Superior temporal gyrus (tissue), 1 donor: ENCODE measurements around the gene EFNB2.

ENCODE experiments used
- DNase-seq: peaks from one replicate; pipeline ENCODE4 v3.0.0-alpha.2; 2016; ENCODE audit errors: extremely low spot score

Gene EFNB2, protein sequence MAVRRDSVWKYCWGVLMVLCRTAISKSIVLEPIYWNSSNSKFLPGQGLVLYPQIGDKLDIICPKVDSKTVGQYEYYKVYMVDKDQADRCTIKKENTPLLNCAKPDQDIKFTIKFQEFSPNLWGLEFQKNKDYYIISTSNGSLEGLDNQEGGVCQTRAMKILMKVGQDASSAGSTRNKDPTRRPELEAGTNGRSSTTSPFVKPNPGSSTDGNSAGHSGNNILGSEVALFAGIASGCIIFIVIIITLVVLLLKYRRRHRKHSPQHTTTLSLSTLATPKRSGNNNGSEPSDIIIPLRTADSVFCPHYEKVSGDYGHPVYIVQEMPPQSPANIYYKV

DNA sequence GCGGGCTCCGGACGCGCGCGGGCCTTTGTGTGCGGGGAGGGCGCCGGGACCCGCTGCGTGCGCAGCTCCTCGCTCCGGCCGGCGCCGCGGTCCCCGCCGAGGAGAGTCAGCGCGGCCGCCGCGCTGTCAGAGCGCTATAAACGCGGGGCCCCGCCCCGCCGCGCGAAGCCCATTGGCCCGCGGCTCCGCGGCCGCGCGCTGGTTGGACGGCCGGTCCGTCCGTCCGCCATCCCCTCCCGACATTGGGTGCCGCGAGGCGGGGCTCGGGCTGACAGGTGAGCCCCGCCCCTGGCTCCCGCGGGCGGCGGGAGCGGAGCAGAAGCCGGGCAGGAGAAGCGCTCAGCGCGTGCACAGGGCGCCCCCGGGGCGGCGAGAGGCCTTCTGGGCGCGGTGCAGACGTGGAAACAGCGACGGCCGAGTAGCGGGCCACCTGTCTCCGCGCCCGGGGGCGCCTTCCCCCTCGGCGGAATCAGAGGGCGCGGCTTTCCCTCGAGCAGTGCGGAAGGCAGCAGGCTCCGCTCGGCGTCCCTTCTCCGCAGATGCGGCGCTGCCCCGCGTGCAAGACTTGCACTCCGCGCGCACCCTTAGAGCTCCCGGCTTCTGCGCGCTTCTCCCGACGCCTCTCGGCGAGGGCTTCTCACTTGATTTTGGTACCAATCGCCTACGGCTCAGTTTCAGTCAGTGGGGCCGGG is at the start of gene EFNB2:
Gene EFNB2, minus strand, starts transcription at position 111 of the 692 bp plus-strand sequence. CDS start 698 bp downstream, outside the sequence.
- DNase-seq: peak; percentile 93

DNA sequence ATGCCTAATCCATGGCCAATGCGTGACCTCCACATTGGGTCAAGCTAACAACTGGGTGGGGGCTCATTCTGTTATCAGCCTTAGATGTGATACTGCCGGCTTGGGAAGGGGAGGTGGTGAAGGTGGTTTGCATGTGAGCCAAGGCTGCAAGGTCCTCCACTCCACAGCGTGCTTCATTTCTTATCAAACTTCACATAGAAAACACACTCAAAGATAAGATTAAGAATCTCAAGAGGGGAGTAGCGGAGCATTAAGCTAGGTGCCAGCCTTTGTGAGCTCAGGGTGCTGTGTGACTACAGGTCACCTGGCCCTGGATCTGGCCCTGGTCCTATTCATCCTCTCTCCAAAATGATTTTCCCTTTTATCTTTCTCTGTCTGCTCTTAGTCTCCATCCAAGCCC is 45.8 kb upstream of the EFNB2 start:
- DNase-seq: no peak

DNA sequence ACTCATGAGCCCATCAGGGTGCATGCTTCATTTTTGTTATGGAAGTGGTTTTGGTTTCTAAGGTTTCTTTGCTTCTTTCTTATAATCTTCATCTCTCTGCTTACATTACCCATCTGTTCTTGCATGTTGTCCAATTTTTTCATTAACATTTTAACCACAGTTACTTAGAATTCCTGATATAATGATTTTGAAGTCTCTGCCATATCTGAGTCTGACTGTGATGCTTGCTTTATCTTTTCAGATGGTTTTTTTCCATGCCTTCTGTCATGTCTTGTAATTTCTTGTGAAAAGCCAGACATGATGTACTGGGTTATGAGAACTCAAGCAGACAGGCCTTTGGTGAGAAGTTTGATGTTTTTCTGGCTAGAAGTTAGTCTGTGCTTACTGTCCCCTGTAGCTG is 40.4 kb upstream of the EFNB2 start:
- no peak for DNase-seq

DNA sequence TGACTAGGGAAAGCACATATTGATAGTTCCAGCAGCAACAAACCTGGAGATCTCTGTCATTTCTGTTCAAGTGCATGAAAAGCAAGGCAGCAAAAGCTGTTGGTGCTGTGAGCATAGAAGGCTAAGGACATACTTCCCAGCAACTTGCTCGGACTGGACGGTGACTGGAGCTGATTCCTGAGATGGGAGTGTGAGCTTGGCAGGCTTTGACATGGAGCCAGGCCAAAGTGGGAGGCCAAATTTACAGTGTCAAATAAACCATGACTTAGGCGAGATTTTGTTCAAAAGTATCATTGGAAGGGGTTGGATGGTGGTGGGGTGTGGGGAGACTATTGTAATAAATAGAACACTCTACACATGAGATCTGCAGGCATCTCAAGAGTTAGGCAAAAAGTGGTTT is 38.4 kb upstream of the EFNB2 start:
- no peak for DNase-seq

DNA sequence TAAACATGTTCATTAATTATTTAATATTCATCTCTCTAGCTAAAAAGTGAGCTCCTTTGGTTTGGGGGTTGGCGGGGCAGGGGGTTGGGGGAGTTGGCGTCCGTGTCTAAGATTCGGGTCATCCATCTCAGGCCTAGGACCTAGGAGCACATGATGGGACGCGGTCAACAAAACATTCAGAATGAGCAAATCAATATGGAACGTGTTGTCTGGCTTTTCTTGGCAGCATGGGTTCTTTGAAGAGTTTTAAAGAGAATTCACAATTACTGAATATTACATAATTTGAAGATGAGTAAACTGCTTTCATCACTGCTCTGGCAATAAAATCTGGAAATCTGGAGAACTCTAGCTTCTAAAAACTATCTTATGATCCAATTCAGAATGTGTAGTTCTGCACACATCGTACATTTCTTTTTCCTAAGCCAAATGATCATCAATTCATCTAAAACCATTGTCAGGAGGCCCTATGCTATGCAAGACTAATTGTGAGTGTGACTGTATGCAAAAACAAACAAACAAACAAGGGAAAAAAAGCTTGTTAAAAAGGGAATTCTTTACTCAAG is 37.9 kb upstream of the EFNB2 start:
- DNase-seq: peak; percentile 71

DNA sequence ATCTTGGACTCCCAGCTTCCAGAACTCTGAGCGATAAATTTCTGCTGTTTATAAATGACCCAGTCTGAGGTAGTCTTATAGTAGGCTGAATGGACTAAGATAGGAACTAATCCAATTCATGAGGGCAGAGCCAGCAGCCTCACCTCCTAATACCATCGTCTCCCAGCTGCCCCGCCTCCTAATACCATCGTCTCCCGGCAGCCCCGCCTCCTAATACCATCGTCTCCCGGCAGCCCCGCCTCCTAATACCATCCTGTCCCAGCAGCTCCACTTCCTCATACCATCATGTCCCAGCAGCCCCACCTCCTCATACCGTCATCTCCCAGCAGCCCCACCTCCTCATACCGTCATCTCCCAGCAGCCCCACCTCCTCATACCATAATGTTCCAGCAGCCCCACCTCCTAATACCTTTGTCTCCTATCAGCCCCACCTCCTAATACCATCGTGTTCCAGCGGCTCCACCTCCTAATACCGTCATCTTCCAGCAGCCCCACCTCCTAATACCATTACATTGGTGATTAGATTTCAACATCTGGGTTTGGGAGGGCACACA is 34.9 kb upstream of the EFNB2 start:
- DNase-seq: no peak

DNA sequence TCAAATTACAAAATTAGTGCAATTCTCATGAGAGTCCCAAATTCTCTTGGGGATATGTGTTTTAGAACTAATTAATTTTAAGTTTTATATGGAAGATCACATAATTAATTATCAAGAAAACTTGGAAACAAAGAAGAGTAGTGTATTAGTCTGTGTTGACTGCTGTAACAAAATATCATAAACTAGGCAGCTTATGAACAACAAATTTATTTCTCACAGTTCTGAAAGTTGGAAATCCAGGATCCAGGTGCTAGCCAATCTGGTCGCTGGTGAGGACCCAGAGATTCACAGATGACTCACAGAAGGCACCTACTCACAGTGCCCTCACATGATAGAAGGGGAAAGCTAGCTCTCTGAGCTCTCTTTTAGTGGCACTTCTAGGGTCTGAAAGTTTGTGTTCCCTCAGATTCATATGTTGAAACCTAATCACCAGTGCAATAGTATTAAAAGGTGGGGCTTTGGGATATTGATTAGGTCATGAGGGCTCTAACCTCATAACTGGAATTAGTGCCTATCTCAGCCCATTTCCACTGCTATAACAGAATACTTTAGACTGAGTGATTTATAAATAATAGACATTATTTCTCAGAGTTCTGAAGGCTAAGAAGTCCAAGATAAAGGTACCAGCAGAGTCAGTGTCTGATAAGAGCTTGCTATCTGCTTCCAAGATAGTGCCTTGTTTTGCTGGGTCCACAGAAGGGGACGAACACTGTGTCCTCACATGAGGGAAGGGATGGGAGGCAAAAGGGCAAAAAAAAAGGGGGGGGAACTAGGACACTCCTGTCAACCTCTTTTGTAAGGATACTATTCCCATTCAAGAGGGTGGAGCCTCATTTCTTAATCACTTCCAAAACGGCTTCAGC is 34.0 kb upstream of the EFNB2 start:
- DNase-seq: no peak

DNA sequence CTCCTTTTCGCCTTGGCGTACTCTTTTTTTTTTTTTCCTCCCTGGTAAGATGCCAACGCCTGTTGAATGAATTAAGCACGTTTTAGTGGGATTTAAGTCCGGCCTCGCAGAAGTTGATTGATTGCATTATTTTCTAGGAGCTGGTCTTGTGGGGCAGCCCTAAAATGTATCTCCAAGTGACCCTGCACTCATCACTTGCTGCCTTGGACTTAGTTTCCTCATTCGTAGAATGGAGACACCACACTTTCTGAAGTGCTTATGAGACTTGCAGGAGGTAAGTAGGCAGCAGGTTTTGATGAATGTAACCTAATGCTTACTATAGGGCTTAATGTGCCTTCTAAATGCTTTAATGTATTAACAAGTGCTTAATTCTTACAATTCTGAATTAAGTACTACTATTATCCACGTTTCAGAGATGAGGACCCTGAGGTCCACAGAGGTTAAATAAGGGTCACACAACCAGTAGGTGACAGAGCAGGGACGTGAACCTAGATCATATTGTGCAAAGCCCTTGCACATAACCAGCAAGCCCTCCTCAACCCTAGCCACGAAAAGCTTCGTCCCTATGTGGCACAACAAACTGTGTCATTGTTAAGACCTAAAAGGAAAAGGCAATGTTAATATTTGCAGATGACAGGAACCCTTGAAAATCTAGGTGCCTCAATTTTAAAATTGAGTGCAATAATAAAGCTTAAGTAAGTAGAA is 33.0 kb upstream of the EFNB2 start:
- no peak for DNase-seq

DNA sequence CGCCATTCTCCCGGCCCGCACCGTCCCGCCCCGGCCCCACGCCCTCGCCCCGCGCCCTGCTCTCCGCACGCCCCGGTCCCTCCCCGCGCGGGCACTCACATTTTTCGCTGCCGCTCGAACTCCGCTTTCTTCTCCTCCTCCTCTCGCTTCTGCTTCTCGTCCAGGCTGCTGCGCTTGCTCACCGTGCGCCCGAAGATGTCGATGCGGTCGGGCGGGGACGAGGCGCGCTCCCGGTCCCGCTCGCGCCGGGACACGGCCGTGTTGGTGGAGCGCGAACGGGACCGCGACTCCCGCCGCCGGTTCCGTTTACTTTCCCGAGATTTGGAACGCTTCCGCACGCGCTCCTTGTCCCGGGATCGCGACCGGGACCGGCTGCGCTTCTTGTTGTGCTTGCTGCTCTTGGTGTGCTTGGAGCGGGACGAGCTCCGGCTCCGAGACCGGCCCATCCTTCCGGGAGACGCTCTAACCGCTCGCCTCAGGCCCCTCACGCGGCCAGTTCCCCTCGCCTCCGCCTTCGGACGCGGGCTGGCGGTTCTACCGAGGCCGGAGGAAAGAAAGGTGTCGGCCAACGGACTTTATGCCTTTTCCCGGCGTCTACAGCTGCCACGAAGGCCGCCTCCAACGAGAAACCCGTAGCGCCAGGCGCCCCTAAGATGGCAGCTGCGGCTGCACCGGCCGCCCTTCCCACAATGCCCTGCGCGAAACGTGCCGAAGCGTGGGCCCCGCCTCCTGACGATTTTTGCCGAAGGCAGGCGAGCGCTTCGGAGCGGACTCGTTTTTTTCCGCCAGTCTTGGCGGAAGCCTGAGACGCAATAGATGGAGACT is 32.2 kb upstream of the EFNB2 start, which contains the start of gene ARGLU1:
Gene ARGLU1, minus strand, starts transcription at position 664 of the 825 bp plus-strand sequence. Its CDS starts 218 bp downstream, at position 446.
- DNase-seq: peak; percentile 97

DNA sequence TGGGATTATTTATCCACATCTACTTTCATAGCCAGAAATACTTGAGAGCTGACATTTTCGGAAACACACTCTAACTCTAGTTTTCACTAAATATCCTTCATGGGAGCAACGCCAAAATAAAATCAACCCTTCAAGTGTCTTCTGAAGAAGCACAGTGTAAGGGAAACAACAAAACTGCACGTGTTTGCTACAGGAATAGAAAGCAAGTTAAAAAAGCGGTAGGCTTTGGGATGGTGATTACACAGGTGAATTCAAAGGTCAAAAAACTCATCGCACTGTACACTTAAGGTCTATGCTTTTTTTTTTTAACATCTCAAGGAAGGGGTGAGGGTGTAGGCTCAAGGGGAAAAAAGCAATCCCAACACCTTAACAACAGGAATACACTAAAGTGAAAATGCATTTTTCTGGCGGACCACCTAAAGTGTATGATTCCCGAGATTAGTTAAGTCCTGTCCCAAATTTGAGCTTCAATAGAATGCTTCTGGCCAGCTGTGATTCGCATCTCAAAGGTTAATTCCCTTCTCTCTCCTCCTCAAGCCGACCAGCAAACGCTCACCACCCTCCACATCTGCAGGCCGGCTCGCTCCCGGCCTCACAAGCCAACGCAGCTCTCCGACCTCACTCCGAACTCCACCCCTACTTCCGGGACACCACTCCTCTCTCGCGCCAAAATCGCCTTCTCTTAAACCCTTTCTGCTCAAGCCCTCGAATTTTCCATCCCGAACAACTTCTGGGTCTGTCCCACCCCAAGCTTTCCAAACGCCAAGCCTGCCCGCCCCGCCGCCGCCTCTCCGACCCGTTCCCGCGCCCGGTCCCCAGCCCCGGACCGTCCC is 31.4 kb upstream of the EFNB2 start:
- no peak for DNase-seq

DNA sequence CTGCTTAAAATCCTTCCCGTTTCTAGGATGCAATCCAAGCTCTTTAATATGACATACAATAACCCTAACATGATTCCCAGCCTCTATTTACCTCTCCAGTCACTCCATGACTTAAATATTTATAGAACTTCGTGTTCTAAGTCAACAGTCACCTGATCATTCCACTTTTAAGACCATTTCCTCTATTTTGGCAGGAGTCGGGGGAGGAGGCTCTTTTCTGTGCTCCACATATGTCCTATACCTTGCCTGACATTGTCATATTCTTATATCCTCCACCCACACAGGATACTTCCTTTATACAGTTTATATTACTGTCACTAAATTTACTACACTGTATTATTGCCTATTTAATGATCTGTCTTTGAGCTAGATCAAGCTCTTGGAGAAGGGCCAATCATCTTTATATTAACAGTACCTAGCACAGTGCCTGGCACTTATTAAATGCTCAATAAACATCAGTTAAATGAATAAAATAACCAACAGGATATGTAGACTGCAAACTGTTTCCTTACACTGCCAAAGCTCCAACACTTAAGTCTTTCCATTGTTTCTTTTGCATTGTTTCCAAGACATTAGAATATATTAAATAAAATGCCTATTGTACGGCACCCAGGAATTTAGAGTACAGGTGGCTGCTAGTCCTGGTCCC is 29.8 kb upstream of the EFNB2 start:
- DNase-seq: no peak

DNA sequence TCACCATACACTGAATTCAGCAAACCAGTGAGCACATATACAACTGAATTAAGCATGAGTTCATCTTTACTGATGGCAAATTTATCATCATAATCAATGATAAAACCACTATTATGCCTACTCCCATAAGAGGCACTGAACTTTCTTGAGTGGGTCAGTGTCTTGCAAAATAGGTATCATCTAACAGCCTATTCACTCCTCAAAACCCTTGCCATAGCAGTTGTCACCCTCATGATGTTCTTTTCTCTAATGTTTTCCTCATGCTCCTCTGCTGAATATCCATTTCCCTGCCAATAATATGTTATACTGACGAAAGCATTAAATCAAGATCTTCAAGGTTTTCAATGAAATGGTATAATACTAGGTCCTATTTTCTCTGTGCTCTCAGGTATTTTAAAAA is 26.8 kb upstream of the EFNB2 start:
- DNase-seq: no peak

DNA sequence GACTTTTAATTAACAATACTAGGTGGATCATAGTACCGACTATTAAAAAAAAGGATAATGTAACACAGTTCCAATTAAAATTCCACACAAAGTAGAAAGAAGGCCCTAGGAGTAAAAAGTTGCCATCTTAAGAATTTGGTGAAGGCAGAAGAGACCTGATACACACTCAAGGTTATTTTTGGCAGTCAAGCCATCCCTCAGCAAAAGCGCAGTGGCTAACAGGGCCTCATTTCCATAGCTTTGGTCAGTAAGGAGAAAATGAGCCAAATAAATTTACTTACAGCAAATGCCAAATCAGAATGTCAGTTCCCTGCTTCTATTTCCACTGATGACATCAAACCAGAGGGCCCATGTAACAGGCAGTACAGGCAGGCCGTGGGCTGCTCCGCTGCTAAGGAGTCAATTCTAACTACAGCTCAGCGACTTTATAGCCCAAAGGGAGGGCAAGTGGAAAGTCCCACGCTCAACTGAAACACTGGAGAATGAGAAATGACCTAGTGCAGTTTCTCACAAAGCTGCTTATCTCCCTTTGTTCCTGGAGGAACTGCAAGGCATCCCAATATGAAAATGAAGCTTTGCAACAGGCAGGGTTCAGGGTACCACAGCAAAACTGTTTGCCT is 26.2 kb upstream of the EFNB2 start:
- DNase-seq: no peak

DNA sequence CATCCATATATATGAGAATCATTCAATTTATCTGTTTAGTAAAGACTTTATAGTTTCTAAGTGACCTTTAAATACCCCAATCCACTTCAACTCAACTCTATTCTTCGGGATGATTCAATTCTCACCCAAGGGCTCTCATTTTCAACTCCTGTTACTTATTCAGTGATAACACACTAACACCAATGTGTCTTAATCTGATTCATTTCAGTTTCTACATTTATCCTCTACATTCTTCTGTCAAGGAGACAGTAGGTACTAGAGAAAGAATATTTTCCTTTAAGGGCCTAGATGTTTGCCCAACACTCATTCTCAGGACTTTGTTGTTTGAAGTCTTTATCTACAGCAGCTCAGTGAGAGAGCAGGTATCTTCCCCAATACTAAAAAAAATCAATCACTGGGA is 25.4 kb upstream of the EFNB2 start:
- DNase-seq: no peak

DNA sequence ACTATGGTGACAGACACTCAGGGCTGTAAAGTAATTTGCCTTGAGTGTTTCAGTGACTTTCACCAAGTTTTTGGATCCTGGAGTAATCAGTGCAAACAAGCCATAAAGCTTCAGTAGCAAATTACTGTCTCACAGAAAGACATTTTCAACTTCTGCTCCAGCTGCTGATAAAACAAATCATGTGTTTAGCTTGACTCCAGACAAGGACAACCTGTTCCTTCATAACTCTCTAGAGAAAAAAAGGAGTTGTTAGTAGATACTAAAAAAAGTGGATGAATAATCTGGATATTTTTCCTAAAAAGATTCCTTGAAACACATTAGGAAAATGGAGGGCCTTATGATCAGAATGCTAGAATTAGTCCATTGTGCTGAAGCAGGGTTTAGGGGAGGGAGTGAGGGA is 23.1 kb upstream of the EFNB2 start:
- no peak for DNase-seq

DNA sequence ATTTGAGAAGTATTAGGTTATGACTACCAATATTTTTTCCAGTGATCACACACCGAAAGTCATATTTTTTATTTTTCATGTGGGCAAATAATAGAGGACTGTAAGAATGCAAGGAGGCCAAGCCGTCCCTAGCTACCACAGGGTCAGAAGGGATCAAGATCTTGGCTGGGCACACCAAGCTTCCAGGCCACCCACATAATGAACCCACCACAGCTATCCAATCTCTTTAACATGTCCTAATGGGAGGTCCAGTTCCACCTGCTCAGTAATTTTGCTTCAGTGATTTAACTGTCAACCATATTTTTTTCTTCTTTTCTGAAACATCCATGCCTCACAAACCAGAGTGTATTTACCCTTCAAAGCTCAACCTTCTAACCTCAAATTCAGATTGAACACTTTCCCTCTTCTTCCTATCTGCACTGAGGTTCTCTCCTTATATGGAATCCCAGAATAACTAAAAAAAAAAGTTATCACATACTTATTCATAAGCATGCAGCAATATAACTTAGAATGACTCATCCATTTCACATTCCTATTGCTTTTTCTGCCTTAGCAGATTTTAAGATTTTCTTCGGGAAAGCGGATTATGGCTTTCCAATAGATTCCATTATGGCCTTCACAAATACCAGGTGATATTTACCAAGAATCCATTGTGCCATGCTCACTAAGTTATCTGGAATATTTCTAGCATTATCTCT is 20.3 kb upstream of the EFNB2 start:
- DNase-seq: no peak

DNA sequence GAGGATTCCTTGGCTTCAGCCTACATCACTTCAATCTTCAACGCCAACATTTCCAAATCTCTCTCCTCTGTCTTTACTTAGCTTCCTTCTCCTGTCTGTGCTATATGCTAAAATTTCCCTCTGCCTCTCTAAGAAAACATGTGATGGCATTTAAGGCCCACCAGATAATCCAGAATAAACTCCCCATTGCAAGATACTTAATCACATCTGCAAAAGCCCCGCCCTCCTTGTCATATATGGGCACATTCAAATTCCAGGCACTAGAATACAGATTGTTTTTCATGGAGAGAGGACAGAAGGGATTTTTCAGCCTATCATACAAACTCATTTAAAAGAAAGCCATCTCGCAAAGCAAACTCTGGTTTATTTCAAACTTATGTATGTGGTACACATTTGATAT is 16.3 kb upstream of the EFNB2 start:
- no peak for DNase-seq

DNA sequence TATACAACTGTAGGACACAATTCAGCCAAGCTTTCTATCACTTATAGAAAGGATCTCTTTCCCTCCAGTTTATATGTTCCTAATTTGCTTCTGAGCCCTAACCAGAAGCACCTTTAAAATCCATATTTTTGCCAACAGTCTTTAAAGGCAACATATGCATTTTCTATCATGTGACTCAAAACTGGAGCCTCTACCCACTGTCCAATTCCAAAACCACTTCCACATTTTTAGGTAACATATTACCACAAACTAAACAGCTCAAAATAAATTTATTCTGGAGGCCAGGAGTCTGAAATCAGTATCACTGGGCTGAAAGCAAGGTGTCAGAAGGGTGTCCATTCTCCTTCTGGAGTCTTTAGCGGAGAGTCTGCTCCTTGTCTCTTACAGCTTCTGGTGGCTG is 15.9 kb upstream of the EFNB2 start:
- DNase-seq: no peak
